GM18907 (cell line): ENCODE data around the gene TMEM119.
A peak's percentile ranks its signal among the peaks of the same experiment; 100 is the strongest.

Experiments
- ATAC-seq: cut with Tn5 transposase; IDR thresholded peaks from one replicate; pipeline ENCODE4 v1.9.1; 2021; ENCODE audit warnings: mild to moderate bottlenecking, moderate library complexity; ENCODE audit not compliant: unreplicated experiment

Gene TMEM119

GRCh38 chr12:108616941-108617858 is 19.3 kb upstream of the TMEM119 start:
- ATAC-seq, result peak; percentile 80

GRCh38 chr12:108616359-108616758 is 18.5 kb upstream of the TMEM119 start:
- no peak for ATAC-seq

DNA sequence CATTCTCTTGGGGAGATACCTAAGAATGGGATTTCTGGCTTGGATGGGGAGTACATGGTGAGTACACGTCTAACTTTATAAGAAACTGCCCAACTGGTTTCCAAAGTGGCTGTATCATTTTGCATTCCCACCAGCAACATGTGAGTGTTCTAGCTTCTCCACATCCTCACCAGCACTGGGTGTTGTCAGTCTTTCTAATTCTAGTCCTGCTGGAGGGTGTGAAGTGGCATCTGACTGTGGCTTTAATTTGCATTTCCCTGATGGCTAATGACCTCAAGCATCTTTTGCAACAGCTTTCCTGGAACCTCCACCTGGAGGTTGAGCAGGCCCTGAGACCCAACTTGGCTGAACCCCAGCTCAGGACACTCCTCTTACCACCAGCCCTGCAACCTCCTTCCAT is 18.0 kb upstream of the TMEM119 start:
- ATAC-seq, result no peak

DNA sequence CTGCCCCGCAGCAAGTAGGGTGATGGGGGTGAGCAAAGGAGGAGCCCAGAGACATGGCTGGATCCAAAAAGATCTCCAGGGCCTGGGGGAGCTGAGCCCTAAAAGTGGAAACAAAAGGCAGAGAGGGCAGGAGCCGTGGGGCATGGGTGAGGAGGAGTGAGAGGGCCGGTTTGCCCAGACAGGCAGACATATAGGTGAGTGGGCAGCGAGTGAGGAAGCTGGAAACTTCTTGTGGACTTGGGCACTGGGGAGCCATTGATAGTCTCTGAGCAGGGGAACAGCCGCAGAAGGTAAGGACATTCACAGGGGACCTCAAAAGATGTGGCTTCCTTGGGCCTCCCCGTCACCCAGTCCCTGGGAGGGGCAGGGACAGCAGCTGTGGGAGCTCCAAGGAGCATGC is 16.8 kb upstream of the TMEM119 start:
- ATAC-seq, result no peak

DNA sequence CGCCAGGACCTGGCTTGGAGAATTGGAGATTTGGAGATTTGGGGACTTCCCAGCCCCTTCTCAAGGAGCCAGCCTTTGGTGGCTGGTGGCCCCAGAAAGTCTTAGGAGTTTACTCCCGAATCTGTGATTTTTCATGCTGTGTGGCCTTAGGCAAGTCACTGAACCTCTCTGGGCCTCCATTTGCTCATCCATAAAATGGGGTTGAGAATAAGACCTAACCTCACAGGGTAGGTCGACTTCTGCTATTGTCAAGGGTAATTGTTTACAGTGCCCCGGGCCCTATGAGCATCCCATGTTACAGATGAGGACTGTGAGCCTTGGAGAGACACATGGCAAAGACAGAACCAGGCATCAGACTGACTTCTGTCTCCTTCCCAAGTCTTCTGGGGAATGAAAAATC is 16.2 kb upstream of the TMEM119 start:
- no peak for ATAC-seq

DNA sequence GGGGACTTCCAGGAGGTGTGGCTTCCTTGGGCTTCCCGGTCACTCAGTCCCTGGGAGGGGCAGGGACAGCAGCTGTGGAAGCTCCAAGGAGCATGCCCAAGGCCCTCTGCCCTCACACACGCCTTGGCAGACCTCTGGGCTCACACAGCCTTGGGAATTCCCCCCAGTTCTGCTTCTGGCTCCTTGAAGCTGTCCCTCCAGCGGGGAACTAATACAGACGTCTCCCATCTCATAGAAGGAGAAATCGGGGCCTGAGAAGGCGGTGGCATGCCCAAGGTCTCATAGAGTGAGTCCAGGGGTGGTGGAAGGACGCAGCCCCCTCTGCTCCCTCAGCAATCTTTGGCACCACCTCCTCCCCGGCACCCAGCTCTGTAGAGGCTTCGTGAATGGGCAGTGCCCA is 15.7 kb upstream of the TMEM119 start:
- no peak for ATAC-seq

DNA sequence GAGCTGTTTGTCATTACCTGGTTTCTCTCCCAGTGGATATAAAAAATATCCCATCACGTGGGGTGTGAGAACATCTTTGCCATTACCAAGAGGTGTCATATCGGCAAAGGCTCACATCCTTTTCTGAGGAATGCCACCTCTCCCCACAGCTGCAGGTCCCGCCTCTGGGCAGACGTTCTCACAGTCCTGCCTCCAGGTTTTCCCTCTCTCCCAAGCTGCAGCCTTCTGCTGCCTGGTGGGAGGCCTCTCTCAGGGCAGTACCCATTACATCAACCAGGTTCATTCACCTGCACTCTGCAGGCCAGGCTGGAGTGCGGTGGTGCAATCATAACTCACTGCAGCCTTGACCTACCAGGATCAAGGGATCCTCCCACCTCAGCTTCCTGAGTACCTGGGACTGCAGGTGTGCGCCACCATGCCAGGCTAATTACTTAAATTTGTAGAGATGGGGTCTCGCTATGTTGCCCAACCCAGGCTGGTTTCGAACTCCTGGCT is 15.0 kb upstream of the TMEM119 start:
- ATAC-seq, result no peak

- ATAC-seq, result no peak
Measured at GRCh38 chr12:108611884-108612415, 14.1 kb upstream of the TMEM119 start.

- no peak for ATAC-seq
Measured at GRCh38 chr12:108610856-108611605, 13.1 kb upstream of the TMEM119 start.

DNA sequence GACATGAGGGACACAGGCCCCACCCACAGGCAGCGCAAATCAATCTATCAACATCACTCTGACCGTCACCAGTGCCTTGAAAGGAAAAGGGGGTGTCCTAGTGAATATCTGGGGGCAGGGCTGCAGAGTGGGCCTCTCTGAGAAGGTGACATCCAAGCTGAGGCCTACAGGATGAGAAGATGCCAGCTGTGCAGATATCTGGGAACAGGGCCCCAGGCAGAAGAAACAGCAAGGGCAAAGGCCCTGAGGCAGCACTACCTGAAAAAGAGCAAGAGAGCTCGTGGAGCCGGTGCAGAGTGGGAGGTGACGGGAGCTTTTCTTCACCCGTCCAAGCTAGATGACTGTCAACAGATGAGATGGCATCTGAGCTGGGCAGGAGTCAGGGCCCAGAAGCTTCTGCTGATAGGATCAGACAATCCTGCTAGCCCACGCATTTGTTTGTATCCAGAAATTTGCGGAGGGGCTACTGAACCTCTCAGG is 12.5 kb upstream of the TMEM119 start:
- ATAC-seq, result no peak

GRCh38 chr12:108609537-108610335 is 11.9 kb upstream of the TMEM119 start:
- ATAC-seq, result no peak

DNA sequence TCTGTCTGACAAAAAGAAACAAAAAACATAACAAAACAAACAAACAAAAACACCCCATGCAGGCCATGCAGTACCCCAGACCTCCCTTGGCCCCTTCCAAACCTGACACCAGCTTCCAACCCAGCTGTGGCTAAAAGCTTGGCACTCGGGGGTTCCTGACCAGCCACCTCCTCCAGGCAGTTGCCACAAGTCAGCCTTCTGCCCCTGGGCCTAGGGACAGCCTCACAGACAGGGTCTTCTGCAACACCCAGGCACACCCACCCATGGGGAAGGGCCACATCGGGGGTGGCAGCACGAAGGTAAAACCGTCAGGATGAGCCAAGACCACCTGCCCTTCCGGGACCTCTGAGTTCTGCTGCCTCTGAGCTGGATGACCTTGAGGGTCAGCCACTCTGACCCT is 10.7 kb upstream of the TMEM119 start:
- no peak for ATAC-seq

DNA sequence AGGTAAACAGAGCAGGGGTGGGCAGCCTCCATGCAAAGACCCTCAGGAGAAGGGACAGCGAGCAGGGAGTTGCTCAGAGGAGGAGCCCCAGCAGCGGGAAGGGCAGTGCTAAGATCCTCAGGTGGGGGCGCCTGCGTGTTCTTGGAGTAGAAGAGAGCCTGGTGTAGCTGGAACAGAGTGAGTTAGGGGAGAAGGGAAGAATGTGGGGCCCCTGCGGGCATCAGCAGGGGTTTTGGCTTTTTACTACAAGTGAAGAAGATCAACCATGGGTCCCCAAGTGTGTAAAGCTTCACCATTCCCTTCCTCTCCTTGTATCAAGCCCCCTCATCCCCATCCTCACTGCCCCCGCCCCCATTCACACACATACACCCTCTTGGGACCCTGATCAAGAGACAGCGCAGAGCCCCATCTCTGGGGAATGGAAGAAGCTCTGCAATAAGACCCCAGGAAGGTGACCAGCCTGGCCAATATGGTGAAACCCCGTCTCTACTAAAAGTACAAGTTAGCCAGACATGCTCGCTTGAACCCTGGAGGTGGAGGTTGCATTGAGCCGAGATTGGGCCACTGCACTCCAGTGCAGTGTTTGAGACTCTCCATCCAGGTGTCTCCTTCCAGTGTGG is 10.2 kb upstream of the TMEM119 start:
- ATAC-seq, result no peak

DNA sequence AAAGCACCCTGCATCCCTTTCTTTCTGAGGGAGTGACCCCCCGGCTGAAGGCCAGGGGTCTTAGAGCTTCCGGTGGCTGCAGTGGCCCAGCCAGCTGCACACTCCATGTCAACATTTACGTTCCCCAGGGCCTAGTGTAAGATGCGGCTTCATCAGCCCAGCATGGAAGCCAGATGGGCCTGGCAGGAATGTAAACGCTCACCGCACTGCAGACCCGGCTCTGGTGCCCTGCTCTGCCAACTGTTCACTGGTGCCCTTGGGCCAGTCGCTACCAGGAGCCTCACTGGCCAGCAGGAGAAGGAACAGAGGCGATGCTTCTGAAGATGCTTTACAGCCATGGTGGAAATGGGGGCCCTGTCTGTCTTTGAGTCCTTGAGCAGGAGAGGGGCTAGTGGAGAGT is 8.6 kb upstream of the TMEM119 start:
- no peak for ATAC-seq

DNA sequence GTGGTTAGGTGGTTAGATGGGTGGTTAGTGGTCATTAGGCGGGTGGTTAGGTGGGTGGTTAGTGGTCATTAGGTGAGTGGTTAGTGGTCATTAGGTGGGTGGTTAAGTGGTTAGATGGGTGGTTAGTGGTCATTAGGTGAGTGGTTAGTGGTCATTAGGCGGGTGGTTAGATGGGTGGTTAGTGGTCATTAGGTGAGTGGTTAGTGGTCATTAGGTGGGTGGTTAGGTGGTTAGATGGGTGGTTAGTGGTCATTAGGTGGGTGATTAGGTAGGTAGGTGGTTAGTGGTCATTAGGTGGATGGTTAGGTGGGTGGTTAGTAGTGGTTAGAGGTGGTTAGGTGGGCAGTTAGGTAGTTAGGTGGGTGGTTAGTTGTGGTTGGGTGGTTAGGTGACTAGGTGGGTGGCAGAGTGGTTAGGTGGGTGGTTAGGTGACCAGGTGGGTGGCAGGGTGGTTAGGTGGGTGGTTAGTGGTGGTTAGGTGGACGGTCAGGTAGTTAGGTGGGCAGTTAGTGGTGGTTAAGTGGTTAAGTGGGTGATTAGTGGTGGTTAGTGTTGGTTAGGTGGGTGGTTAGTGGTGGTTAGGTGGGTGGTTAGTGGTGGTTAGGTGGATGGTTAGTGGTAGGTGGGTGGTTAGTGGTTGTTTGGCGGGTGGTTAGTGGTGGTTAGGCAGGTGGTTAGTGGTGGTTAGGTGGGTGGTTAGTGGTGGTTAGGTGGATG is 8.0 kb upstream of the TMEM119 start:
- ATAC-seq, result no peak

DNA sequence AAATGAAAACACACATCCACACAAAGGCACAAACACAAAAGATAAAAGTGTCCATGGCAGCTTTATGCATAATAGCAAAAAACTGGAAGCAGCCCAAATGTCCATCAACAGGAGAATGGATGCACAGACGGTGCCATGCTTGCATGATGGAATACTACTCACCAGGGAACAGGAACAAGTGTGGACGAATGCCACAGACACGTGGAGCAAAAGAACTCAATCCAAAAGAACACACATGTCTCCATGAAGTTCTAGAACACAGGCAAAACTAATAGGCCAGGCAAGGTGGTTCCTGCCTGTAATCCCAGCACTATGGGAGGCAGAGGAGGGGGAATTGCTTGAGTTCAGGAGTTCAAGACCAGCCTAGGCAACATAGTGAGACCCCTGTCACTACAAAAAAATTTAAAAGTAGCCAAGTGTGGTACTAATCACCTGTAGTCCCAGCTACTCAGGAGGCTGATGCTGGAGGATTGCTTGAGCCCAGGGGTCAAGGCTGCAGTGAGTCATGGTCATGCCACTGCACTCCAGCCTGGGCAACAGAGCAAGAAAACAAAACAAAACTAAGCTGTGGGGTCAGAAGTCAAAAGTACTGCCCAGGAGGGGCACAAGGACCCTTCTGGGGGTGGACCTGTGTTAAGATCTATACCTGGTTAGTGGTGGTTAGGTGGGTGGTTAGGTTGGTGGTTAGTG is 7.3 kb upstream of the TMEM119 start:
- no peak for ATAC-seq

- no peak for ATAC-seq
Measured at GRCh38 chr12:108604208-108604941, 6.5 kb upstream of the TMEM119 start.

DNA sequence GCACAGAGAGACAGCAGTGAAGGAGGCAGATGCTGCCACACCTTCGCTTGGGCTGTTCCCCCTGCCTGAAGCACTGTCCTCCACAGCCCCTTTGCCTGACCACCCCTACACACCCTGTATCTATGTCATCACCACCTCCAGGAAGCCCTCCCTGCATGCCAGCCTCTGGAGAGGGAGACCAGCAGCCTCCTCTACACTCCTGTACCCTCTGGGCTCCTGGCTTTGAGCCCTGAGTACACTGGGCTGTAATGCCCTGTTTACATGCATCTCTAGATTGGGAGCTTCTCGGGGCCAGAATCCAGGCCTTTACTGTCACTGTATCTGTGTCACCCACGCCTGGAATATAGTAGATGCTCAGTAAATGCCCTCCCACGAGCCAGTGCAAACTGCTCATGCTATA is 5.9 kb upstream of the TMEM119 start:
- no peak for ATAC-seq
